ENCODE measurements around the gene DNMT3L.
A peak's percentile ranks its signal among the peaks of the same experiment; 100 is the strongest.

The DNMT3L gene

DNA sequence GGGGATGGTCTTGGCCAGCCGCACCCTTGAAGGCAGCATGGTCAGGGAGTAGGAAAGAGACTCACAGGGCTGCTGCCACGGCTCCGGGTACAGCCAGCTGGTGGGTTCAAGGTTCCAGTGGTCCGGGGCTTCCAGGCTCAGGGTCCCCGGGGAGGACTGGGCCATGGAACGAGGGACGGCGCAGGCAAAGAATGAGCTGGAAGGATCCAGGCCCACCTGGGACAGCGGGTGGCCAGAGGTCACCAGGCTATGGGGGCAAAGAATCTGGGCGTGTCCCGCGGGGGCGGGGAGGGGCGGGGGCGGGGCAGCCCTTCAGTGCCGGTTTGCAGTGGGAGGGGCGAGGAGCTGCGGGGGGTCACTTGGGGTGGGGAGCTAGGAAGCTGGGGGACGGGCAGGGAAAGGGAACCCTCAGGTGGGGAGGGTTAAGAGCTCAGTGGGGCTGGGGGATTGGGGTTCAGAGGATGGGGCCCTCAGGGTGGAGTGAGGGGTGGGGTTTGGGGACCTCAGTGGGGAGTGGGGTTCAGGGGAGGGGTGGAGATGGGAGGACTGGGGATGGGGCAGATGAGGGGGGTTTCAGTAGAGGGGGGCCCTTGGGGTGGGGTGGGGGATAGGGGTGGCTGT lies at the start of gene DNMT3L:
Gene DNMT3L (minus strand): TSS at position 223 of the 621 bp plus-strand sequence. CDS start 638 bp downstream, outside the sequence.
- no peak within 1 kb of the TSS for H2AFZ ChIP-seq (ENCODE audit: low read length)
- no peaks in the 10 kb centered on the region for H3K4me1 ChIP-seq (ENCODE audit: insufficient read depth, low read length, severe bottlenecking)
- no peaks in the 10 kb centered on the region for H3K79me2 ChIP-seq (ENCODE audit: insufficient read depth, low read length)
- peaks cover 9% of the 10 kb centered on the region for H3K27me3 ChIP-seq (ENCODE audit: insufficient read depth, low read length)
- no peaks in the 10 kb centered on the region for H3K36me3 ChIP-seq (ENCODE audit: insufficient read depth, low read length)
- no peaks in the 10 kb centered on the region for H3K9me3 ChIP-seq (ENCODE audit: low read length)
- TF ChIP-seq, protein P1, sequence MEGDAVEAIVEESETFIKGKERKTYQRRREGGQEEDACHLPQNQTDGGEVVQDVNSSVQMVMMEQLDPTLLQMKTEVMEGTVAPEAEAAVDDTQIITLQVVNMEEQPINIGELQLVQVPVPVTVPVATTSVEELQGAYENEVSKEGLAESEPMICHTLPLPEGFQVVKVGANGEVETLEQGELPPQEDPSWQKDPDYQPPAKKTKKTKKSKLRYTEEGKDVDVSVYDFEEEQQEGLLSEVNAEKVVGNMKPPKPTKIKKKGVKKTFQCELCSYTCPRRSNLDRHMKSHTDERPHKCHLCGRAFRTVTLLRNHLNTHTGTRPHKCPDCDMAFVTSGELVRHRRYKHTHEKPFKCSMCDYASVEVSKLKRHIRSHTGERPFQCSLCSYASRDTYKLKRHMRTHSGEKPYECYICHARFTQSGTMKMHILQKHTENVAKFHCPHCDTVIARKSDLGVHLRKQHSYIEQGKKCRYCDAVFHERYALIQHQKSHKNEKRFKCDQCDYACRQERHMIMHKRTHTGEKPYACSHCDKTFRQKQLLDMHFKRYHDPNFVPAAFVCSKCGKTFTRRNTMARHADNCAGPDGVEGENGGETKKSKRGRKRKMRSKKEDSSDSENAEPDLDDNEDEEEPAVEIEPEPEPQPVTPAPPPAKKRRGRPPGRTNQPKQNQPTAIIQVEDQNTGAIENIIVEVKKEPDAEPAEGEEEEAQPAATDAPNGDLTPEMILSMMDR (IDR thresholded peaks at IDR 0.05; ENCODE audit: low read length), result no peak
- TF ChIP-seq EZH2 (IDR thresholded peaks at IDR 0.05; ENCODE audit: borderline replicate concordance, low read length), result no peak
- no peaks in the 10 kb centered on the region for H3K9me2 ChIP-seq (ENCODE audit: low read depth, low read length)
- no peak within 1 kb of the TSS for H3K9ac ChIP-seq (ENCODE audit: low read length)
- no peak within 1 kb of the TSS for H3K4me2 ChIP-seq (ENCODE audit: low read length)
- H3K27ac ChIP-seq (ENCODE audit: low read depth, low read length, poor library complexity, severe bottlenecking), result no peak within 1 kb of the TSS
- H4K20me1 ChIP-seq (ENCODE audit: insufficient read depth, low read length), result no peaks in the 10 kb centered on the region
- H3K4me3 ChIP-seq (ENCODE audit: low read depth, low read length, poor library complexity, severe bottlenecking), result no peak within 1 kb of the TSS
- no peaks in the 10 kb centered on the region for H3F3A ChIP-seq (ENCODE audit: insufficient read depth, low read length)

DNA sequence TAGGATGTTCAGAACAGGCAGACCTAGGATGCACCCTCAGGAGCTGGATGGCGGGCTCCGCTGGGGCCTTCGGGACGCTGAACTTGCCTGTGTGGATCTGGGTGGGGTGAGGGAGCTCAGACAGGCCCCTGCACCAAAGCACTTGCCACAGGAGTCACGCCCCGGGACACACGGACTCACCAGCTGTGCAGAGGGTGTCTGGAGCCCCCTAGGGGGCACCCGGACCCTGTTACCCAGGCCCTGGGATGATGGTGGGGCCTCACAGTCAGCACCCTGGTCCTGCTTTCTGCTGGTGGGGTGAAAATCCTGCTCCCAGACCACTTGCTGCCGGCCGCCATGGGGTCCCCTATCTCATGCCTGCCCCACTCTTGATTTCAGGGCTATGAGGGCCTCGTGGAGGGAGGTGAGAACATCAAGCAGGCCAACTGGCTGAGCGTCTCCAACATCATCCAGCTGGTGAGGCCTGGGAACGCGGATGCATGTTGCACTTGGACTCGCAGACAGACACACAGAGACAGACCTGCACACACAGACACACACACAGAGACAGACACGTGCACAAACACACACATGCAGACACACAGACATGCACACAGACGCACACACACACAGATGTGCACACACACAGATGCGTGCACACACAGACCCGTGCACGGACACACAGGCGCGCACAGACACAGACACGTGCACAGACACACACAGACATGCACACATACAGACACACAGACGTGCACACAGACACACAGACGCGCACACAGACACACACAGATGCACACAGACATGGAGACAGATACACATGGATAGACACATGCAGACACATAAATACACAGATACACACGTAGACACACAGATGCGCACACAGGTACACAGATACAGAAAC lies 49.2 kb upstream of the DNMT3L start:
- H3K4me3 ChIP-seq (ENCODE audit: low read depth, low read length, poor library complexity, severe bottlenecking), result no peak overlapping the region
- H3K36me3 ChIP-seq (ENCODE audit: insufficient read depth, low read length), result peaks cover 55% of the 10 kb centered on the region; the same call in 1 of the 2 replicates
- H3F3A ChIP-seq (ENCODE audit: insufficient read depth, low read length), result no peaks in the 10 kb centered on the region

DNA sequence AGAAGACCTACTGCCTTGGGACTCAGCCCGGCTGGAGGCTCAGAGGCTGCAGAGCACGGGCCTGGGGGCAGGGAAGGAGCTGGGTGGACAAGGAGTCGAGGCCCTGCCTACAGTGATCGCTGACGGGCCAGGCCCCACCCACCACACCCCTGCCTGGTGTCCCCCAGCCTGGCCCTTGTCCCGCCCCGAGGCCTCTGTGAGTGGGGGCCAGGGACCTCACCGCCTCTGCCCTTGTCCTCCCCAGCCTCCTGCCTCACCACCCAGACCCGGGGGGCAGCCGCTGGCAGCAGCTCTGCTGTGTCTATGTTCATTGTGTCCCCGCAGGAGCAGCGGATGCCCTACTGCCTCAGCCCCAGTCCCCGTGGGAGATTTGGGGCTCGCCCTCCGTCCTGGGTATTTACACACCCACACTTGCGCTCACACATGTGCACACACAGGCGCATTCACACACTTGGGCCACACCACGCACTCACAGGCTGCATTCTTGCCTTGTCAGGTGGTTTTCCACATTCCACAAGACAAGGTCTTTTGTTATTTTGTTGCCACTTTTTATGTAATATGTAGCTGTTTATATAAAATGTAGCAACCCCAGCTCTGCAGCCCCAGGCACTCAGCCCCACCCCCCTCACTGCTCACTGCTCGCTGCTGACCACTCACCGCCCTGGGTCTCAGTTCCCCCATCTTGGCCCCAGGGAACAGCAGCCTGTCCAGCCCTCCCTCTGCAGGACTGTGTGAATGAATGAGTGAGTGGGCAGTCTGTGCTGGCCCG lies 45.4 kb upstream of the DNMT3L start:
- no peak overlapping the region for H3K27ac ChIP-seq (ENCODE audit: low read depth, low read length, poor library complexity, severe bottlenecking)
- H2AFZ ChIP-seq (ENCODE audit: low read length), result no peak overlapping the region
- H3K4me1 ChIP-seq (ENCODE audit: insufficient read depth, low read length, severe bottlenecking), result peaks cover 22% of the 10 kb centered on the region
- no peak overlapping the region for H3K4me2 ChIP-seq (ENCODE audit: low read length)
- H3K9ac ChIP-seq (ENCODE audit: low read length), result no peak overlapping the region
- H3K79me2 ChIP-seq (ENCODE audit: insufficient read depth, low read length), result no peaks in the 10 kb centered on the region
- no peaks in the 10 kb centered on the region for H3F3A ChIP-seq (ENCODE audit: insufficient read depth, low read length)
- H3K9me3 ChIP-seq (ENCODE audit: low read length), result no peaks in the 10 kb centered on the region
- H3K9me2 ChIP-seq (ENCODE audit: low read depth, low read length), result no peaks in the 10 kb centered on the region
- H3K36me3 ChIP-seq (ENCODE audit: insufficient read depth, low read length), result peaks cover 40% of the 10 kb centered on the region; the same call in 1 of the 2 replicates
- TF ChIP-seq, protein P1 (IDR thresholded peaks at IDR 0.05; ENCODE audit: low read length), result no peak
- no peak overlapping the region for H3K4me3 ChIP-seq (ENCODE audit: low read depth, low read length, poor library complexity, severe bottlenecking)
- H3K27me3 ChIP-seq (ENCODE audit: insufficient read depth, low read length), result no peaks in the 10 kb centered on the region
- no peaks in the 10 kb centered on the region for H4K20me1 ChIP-seq (ENCODE audit: insufficient read depth, low read length)

More for the DNA sequence above, 49.2 kb upstream of the DNMT3L start:
- no peak overlapping the region for H3K9ac ChIP-seq (ENCODE audit: low read length)
- H3K9me2 ChIP-seq (ENCODE audit: low read depth, low read length), result no peaks in the 10 kb centered on the region
- H2AFZ ChIP-seq (ENCODE audit: low read length), result no peak overlapping the region
- H3K79me2 ChIP-seq (ENCODE audit: insufficient read depth, low read length), result no peaks in the 10 kb centered on the region
- no peak overlapping the region for H3K4me2 ChIP-seq (ENCODE audit: low read length)
- no peaks in the 10 kb centered on the region for H3K27me3 ChIP-seq (ENCODE audit: insufficient read depth, low read length)
- no peak overlapping the region for H3K27ac ChIP-seq (ENCODE audit: low read depth, low read length, poor library complexity, severe bottlenecking)
- no peaks in the 10 kb centered on the region for H3K4me1 ChIP-seq (ENCODE audit: insufficient read depth, low read length, severe bottlenecking)
- TF ChIP-seq, protein P1 (IDR thresholded peaks at IDR 0.05; ENCODE audit: low read length), result peak; percentile 25
- no peak for TF ChIP-seq EZH2 (IDR thresholded peaks at IDR 0.05; ENCODE audit: borderline replicate concordance, low read length)
- H3K9me3 ChIP-seq (ENCODE audit: low read length), result no peaks in the 10 kb centered on the region
- H4K20me1 ChIP-seq (ENCODE audit: insufficient read depth, low read length), result no peaks in the 10 kb centered on the region

All from OCI-LY1 (cell line).